HS-5 (cell line): ENCODE measurements around the gene SIGLEC14.
"Not testable (repeated sequence)": the region's sequence is repeated elsewhere in the genome, so short reads cannot be mapped to it uniquely, and the experiment has no call there.

Experiments used
- DNase-seq: peaks from one replicate; pipeline ENCODE4 v3.0.0-alpha.2; 2012; ENCODE audit warnings: low read depth

SIGLEC14 gene

DNA sequence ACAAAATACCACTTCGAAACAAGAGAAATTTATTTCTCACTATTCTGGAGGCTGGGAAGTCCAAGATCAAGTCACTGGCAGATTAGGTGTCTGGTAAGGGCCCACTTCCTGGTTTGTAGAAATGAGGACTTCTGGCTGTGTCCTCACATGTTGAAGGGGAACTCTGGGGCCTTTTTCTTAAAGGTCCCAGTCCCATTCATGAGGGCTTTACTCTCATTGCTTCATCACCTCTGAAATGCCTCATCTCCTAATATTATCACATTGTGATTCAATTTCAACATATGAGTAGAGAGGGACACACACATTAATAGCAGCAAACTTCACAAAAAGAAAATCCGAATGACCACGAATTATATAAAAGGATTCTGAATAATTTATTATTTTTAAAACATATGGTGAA lies 21.6 kb upstream of the SIGLEC14 start:
- DNase-seq: no peak

DNA sequence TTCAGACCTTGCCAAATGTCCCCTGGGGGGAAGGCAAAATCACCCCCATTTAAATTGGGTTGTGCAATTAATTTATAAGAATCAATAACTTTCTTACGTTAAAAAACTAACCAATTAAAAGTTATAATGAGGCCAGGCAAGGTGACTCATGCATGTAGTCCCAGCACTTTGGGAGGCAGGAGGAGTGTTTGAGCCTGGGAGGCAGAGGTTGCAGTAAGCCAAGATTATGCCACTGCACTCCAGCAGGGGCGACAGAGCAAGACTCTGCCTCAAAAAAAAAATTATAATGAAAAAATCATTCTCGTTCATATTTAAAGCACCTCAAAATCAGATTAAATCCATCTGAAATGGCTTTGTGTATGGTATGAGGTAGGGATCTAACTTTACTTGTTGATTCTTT lies 18.4 kb upstream of the SIGLEC14 start:
- no peak for DNase-seq

DNA sequence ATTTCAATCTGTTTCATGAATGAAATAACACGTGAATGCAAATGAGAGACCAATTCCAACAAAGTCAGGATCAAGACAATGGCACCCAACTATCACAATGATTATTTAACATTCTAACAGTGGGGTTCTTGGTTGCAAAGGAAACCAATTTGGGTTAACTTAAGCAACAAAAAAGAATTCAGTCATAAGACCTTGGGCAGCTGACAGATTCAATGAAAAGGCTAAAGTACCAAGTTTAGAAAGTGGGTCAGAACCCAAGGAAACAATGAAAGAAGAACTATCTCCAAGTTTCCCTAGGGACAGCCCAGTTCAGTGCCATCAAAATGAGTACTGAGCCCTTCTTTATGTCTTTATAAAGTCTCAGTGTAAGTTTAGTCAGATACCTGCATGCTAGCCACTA lies 17.5 kb upstream of the SIGLEC14 start:
- DNase-seq: no peak

DNA sequence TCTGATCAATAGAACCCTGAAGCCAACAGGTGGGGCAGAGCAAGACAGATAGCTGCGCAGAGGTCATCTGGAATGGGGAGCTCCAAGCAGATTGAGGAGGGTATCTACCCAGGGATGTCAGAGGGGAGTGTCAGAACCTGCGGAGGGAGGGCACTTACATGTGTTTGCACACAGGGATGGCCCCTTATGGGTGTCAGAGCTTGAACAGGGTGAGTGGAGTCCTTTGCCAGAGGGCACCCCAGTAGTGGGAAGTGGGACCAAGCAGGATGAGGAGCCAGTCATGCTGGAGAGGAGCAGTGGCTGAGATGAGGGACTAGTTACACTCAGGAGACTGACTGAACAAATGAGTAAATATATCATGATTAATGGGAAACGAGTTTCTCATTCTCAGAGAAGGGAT lies 17.0 kb upstream of the SIGLEC14 start:
- DNase-seq: no peak

DNA sequence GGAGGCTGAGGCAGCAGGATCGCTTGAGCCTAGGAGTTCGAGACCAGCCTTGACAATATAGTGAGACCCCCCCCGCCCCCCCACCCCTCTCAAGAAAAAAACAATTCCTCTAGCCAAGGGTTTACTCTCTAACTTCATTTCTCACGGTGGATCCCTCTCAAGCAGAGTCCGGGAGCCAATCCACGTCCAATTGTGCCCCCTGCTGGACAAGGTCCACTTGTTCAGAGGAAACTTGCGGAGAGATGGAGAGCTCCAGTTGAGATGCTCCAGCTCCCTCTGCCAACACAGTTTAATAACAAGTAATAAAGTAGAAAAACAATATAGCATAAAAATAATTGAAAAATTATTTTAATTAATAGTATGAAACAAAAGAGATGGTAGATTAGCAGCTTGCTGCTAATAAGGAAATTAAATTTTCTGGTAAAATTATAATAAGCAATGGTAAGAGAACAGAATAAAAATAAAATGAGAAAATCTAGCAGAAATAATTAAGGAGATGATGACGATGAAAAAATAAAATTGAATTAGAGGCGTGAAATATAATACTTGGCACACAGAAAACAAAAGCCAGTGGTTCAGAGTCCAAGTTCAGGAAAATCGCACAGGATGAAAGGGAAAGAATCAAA lies 14.5 kb upstream of the SIGLEC14 start:
- DNase-seq: peak; percentile 5

DNA sequence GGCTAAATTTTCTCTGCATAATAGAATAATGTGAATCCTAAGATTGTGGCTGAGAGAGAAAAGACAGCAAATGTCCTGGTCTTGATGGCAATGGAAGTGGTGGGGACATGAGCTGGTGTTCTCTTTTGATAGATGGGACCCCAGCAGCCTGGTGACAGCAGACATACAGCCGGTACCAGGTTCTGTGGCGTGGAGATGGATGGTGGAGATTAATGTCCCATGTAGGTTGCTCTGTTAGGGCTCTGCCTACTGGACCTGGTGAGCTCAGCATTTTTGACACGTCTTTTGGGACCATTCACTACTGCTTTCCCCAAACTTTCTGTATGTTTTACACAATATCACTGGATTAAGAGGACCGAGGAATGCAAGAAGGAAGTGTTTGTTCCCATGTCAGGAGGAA lies 8.2 kb upstream of the SIGLEC14 start:
- DNase-seq: no peak

DNA sequence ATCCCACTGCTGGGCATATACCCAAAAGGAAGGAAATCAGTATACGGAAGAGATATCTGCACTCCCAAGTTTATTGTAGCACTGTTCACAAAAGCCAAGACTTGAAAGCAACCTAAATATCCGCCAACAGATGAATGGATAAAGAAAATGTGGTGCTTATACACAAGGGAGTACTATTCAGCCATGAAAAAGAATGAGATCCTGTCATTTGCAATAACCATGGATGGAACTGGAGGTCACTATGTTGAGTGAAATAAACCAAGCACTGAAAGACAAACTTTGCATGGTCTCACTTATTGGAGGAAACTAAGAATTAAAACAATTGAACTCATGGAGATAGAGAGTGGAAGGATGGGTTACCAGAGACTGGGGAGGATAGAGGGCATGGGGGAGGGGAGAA lies 6.5 kb upstream of the SIGLEC14 start:
- DNase-seq: no peak

DNA sequence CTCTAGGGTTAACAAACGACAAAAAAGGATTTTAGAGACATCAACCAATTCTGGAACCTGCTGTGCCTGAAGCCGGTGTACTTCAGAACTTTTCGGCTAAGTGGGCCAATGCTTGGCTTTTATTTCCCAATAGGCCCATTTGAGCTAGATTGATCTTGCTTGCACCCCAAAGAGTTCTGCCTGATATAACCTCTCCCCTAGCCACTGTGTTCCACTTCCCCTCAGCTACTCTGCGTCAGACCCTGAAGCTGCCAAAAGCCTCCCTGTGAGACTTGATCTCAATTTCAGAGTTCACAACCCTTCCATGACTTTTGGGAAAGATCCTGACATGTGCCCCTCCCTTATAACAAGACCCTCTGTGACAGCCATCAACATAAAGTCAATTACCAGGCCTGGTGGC lies 5.6 kb upstream of the SIGLEC14 start:
- no peak for DNase-seq

DNA sequence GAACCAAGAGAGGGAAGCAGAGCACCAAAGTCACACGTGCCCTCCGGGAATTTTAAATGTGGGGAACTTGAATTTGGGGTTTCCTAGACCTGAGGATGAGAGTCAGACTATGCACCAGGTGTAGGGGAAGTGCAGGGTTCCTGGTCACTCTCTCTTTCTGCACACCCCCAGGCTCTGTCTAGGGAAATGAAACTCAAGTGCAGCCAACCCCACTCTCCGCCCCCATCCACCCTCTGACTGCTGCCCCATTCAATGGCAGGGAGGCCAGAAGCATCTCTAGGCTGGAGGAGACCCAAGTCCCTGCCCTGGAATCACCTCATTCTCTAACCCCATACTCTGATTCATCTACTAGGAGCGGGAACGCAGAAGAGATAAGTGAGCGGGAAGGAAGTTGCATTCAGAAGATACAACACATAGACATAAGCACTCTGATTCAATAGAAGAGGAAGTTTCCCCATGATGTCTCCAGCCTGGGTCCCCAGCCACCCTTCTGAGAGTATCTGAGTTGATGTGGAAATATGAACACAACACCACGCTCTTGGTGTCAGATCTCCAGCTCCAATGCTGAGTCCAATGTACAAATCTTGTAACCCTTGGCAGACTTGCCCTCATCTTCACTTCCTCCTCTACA lies 4.7 kb upstream of the SIGLEC14 start:
- DNase-seq: no peak

DNA sequence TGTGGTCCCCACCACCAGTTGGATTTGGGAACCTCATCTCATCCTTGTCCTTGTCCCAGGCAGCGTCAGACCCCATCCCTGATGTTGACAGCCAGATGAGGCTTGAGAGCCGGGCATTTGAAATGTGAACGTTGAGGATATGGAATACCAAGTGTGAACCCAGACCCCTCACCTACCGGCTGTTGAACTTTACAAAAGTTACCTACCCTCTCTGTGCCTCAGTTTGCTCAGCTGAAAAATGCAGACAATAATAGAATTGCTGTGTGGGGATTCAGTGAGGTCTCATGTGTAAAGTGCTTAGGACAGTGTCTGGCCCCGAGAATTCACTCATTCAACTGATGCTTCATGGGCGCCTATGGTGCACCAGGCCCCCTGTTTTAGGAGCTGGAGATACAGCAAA lies 693 bp upstream of the SIGLEC14 start:
- DNase-seq: no peak

DNA sequence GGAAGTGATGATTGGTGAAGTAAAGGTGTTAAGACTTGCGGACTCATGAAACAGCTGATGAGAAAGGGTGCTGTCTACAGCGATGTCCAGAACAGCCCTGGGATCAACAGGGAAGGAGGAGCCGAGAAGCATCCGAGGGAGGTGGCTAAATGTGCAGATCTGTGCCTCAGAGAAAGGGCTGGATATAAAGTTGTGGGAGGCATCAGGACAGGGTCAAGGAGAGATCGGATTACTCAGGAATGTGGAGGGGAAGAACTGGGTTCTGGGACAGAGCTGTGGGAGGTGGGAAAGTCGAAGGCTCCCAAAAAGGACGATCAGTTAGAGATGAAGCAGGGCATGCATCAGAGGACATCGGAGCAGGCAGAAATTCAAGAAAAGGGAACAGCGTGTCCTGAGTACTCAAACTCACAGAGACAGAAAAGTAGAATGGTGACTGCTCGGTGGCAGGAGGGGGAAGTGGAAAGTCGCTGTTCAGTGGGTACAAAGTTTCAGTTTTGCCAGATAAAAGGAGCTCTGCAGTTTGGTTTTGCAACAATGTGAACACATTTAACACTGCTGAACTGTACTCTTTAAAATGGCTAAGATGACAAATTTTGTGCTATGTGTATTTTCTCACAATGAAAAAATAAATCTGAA lies 1.9 kb downstream of the SIGLEC14 start:
- no peak for DNase-seq

DNA sequence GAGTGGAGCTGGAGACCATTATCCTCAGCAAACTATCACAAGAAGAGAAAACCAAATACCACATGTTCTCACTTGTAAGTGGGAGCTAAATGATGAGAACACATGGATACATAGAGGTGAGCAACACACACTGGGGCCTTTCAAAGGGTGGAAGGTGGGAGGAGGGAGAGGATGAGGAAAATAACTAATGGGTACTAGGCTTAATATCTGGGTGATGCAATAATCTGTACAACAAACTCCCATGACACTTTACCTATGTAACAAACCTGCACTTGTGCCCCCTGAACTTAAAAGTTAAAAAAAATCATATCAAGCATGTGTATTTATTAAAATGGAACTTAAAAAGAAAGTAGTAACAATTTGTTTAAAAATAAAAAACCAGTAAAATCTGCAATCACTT lies 5.0 kb downstream of the SIGLEC14 start:
- no peak for DNase-seq

DNA sequence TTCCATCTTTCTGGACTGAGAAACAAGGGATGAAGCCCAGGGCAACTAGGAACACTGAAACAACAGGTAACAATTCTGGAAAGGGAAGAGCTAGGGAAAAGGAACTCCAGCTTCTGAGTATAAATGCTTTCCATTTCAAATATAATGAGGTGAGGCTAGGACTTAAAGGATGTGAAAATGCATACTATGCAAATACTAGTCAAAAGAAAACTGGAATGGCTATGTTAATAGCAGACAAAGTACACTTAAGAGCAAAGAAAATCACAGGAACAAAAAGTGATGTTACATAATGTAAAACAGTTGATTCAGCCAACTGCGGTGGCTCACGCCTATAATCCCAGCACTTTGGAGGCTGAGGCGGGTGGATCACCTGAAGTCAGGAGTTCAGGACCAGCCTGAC lies 6.2 kb downstream of the SIGLEC14 start:
- DNase-seq: no peak

DNA sequence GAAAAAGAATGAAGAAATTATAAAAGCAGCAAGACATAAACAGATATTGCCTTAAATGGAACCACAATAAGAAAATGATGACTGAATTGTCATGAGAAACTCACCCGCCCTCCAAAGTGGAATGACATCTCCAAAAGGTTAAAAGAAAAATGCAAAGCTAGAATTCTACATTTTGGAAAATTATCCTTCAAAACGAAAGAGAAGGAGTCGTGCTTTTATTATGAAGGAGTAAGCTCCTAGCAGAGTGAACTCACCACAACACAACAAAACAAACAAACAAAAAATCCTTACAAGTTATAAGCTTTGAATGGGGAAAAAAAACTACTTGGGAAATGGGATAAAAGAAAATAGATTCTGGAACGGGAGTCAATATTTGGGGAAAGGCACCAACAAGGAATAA lies 6.7 kb downstream of the SIGLEC14 start:
- DNase-seq: no peak

DNA sequence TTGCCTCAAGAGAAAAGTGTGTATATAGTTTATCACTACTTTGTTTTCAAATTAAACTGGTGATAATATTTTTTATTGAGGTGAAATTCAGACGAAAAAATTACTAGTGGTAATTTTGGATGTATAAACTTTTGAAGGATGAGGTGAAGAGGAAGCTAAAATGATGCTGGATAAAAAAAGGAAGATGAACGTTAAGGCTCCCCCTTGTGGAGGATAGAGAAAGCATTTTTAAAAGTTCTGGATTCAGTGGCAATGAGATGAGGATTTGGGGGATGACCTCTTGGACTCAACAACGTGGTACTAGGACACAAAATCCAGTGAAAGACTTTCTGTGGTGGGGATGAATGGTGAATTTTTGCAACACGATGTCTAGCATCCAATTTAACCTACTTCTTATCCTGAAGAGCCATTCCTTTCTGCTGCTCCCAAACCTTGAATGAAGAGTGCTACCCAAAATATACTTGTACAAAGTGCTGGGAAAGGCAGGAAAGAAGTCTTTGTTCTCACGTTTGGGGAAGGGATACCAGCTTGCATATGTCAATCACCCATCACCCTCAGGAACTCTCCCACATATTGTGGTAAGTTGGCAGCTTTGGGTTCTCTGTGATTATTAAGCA lies 9.2 kb downstream of the SIGLEC14 start:
- no peak for DNase-seq

DNA sequence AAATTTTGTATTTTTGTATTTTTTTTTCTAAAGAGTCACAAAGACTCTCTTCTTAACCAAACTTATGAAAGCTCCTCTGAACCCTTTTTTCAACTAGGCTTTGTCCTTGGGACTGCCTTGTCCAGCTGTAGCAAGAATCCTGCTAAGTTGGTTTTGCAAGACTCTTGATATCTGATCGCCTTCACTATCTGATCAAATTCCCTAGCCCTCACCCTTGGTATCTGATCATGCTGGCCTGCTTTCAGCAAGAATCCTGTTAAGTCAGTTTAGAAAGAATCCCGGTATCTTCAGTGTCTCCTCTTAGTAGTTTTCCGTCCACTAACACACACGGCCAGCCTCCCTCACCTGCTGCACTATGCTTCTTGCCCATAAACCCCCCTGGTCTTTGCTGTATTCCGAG lies 14.5 kb downstream of the SIGLEC14 start:
- no peak for DNase-seq

DNA sequence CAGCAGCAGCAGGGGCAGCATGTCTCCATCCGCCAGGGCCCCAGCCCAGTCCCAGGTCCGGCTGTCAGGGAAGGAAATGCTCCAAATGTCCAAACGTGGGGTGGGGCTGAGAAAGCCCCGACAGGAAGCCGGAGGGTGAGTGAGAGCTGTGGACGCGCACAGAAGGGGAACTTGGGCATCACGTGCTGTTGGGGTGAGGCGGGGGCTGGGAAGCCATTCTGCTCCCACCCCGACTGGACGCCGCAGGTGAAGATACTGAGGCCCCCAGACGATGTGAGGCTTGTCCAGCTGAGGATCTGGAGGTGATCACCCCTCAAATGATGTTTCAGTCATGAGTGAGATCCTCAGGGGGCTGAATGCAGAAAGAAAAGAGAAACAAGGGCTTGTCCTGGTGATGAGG lies 16.3 kb downstream of the SIGLEC14 start, which contains the start of gene SIGLEC5:
SIGLEC5 (minus strand) TSS at position 87 of the 400 bp plus-strand sequence; CDS start at position 21, 66 bp downstream.
- not testable (repeated sequence) for DNase-seq

DNA sequence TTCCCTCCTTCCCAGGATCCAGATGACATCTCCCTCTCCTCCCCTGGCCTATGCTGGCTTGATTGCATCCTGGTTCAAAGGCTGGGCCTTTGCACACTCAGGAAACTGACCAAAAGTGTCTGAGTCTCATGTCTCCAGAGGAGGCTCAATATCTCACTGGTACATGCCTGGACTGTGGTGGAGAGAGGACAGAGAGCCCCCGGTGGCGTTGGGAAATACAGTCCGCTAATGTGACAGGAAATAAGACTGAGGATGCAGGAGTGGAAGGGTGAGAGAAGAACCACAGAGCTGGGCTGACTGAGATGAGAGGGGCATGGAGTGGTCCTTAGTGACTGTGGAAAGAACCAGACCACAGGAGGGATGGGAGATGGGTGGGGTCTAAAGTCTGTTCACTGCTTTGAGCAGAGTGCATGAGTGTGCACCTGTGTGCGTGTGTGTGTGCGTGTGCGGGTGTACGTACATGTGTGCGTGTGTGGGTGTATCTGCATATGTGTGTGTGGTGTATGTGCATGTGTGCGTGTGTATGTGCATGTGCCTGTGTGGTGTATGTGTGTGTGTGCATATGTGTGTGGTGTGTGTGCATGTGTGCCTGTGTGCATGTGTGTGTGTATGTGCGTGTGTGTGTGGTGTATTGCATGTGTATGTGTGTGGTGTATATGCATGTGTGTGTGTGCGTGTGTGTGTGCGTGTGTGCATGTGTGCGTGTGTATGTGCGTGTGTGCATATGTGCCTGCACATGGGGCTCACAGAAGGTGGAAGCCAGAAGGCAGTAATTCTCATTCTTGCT lies 18.3 kb downstream of the SIGLEC14 start:
- DNase-seq: no peak

DNA sequence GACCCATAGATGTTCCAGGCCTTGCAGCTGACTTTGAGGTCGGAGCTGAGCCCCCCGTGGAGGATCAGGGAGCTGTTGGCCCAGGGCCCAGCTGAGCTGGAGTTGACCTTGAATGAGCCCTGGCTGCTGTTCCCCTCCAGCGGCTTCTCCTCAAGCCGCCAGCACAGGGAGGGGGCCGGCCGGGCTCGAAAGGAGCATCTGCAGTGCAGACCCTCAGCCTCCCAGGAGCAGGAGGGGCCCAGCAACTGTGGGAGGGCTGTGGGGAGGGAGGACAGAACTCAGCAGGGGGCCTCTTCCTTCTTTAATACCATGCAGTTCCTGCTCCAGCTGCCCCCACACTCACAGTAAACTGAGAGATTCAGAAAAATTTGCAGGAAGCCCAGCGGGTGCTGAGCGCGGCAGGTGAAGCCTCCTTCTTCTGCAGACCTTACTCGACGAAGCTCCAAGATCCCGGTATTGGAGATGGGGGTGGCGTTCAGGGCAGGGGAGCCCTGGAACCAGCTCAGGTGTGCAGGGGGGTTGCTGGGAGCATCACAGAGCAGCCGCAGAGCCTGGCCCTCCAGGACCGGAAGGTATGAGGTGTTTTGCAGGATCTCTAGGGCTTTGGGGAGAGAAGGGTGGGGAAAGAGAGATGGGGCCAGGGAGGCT lies 19.0 kb downstream of the SIGLEC14 start:
- DNase-seq: no peak

DNA sequence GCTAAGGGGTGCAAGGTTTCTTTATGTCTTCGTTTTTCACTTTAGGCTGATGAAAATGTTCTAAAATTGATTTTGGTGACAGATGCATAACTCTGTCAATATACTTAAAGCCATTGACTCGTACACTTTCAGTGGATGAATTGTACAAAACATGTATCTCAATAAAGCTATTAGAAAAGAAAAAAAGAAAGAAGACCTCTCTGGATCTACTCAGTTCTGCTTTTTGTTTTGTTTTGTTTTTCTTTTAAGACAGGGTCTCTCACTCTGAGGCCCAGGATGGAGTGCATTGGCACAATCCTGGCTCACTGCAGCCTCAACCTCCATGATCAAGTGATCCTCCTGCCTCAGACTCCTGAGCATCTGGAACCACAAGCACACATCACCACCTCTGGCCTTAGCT lies 19.9 kb downstream of the SIGLEC14 start:
- DNase-seq: no peak

DNA sequence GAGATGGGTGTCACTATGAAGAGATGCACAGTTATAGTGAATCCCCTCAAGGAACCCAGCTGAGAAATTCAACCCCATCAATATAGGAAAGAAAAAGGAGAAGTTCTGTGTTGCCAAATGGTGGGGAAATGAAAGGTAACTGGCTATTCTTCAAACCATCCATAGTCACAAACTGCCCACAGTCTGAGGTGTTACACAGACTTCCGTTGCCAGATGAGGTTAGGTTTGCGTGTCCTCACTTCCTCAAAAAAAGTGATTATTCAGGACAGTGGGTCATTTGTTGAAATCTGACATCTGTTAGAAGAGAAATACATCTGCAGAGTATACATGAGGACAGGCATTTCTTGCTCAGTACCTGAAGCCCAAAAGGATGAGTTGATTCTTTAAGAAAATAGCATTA lies 25.4 kb downstream of the SIGLEC14 start:
- DNase-seq: no peak

DNA sequence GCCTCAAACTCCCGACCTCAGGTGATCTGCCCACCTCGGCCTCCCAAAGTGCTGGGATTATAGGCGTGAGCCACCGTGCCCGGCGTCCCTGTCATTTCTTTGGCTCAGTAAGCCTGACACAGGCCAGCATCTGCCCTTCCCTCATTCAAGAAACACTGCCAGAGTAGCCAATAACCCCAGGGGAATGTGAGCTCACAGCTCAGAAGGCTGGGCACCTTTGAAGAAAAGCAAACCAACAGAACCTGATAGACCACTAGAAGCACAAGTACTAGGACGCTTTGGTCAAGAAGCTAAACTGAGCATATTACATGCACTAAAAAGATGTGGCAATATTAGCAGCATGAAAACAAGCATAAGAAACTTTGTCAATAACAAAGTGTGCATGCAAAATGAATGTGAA lies 30.6 kb downstream of the SIGLEC14 start:
- no peak for DNase-seq
